Ectodermal cell (in vitro differentiated cells): Measurements from ENCODE around the gene KIAA1671.

ENCODE experiments used
- H3K27ac ChIP-seq: 2 replicates; pipeline ENCODE4 v1.7.0; 2013; ENCODE audit warnings: mild to moderate bottlenecking, low read depth, low read length; ENCODE audit not compliant: insufficient read depth, poor library complexity, severe bottlenecking
- H3K27me3 ChIP-seq: 2 replicates; pipeline ENCODE4 v1.7.0; 2013; ENCODE audit warnings: mild to moderate bottlenecking, low read length; ENCODE audit not compliant: insufficient read depth, control insufficient read depth, poor library complexity, severe bottlenecking
- H3K36me3 ChIP-seq: one replicate; pipeline ENCODE4 v1.7.0; 2013; ENCODE audit warnings: low read length; ENCODE audit not compliant: control insufficient read depth, insufficient read depth
- H3K4me1 ChIP-seq: one replicate; pipeline ENCODE4 v1.7.0; 2013; ENCODE audit warnings: low read length; ENCODE audit not compliant: control insufficient read depth, insufficient read depth
- H3K4me3 ChIP-seq: 2 replicates; pipeline ENCODE4 v1.7.0; 2013; ENCODE audit warnings: low read depth, low read length, control low read depth; ENCODE audit not compliant: insufficient read depth
- H3K9me3 ChIP-seq: 2 replicates; pipeline ENCODE4 v1.7.0; 2013; ENCODE audit warnings: mild to moderate bottlenecking, low read length, moderate library complexity; ENCODE audit not compliant: control insufficient read depth
- WGBS, 2 experiments: methylation state at CpG; one replicate each; pipeline ENCODE4 v1.1.7; 2013; ENCODE audit warnings: missing lambda C conversion rate in 2 of 2; 5-methylcytosine and 5-hydroxymethylcytosine counted together

KIAA1671 gene

GRCh38 chr22:25050566-25050965 is 98.0 kb downstream of the KIAA1671 start:
- peaks cover 21% of the 10 kb centered on the region for H3K36me3 ChIP-seq
- H3K4me3 ChIP-seq: no peak overlapping the region
- H3K27ac ChIP-seq: no peak overlapping the region
- peaks cover 5% of the 10 kb centered on the region for H3K9me3 ChIP-seq
- H3K4me1 ChIP-seq: no peaks in the 10 kb centered on the region
- 96 to 97% methylated on average over 5 of the region's 5 CpGs for WGBS, 2 experiments
- no peaks in the 10 kb centered on the region for H3K27me3 ChIP-seq

GRCh38 chr22:25051073-25051472 is 98.6 kb downstream of the KIAA1671 start:
- H3K4me1 ChIP-seq: no peaks in the 10 kb centered on the region
- 93 to 100% methylated on average over 2 of the region's 2 CpGs for WGBS, 2 experiments
- H3K27me3 ChIP-seq: no peaks in the 10 kb centered on the region
- no peak overlapping the region for H3K4me3 ChIP-seq
- H3K27ac ChIP-seq: no peak overlapping the region
- peaks cover 5% of the 10 kb centered on the region for H3K9me3 ChIP-seq
- peaks cover 21% of the 10 kb centered on the region for H3K36me3 ChIP-seq

- no peaks in the 10 kb centered on the region for H3K27me3 ChIP-seq
- no peak overlapping the region for H3K4me3 ChIP-seq
- 91% methylated on average over 9 of the region's 9 CpGs for WGBS, 2 experiments
- no peak overlapping the region for H3K27ac ChIP-seq
- H3K4me1 ChIP-seq: no peaks in the 10 kb centered on the region
- H3K9me3 ChIP-seq: peaks cover 5% of the 10 kb centered on the region
- peaks cover 21% of the 10 kb centered on the region for H3K36me3 ChIP-seq
These were observed 99.6 kb downstream of the KIAA1671 start for GRCh38 chr22:25051983-25052710.

- peaks cover 21% of the 10 kb centered on the region for H3K36me3 ChIP-seq
- WGBS, 2 experiments: 94 to 96% methylated on average over 7 of the region's 7 CpGs
- H3K27ac ChIP-seq: no peak overlapping the region
- H3K27me3 ChIP-seq: no peaks in the 10 kb centered on the region
- H3K4me3 ChIP-seq: no peak overlapping the region
- H3K4me1 ChIP-seq: no peaks in the 10 kb centered on the region
- H3K9me3 ChIP-seq: peaks cover 5% of the 10 kb centered on the region
These were observed 100.8 kb downstream of the KIAA1671 start for GRCh38 chr22:25053153-25053805.

GRCh38 chr22:25054943-25055511 is 102.5 kb downstream of the KIAA1671 start:
- Histone ChIP-seq H3K27ac (no peak overlapping the region), H3K4me3 (no peak overlapping the region), H3K36me3 (peaks cover 12% of the 10 kb centered on the region), H3K4me1 (no peaks in the 10 kb centered on the region), H3K9me3 (peaks cover 5% of the 10 kb centered on the region), H3K27me3 (no peaks in the 10 kb centered on the region)
- WGBS, 2 experiments: 93% methylated on average over 9 of the region's 9 CpGs

- no peak overlapping the region for H3K27ac ChIP-seq
- WGBS, 2 experiments: 38 to 41% methylated on average over 23 of the region's 23 CpGs
- no peak overlapping the region for H3K4me3 ChIP-seq
These were observed 104.7 kb downstream of the KIAA1671 start for GRCh38 chr22:25057013-25057881.

GRCh38 chr22:25059438-25059837 is 106.9 kb downstream of the KIAA1671 start:
- H3K4me3 ChIP-seq: no peak overlapping the region
- peaks cover 10% of the 10 kb centered on the region for H3K4me1 ChIP-seq
- no peaks in the 10 kb centered on the region for H3K27me3 ChIP-seq
- H3K36me3 ChIP-seq: no peaks in the 10 kb centered on the region
- 91 to 96% methylated on average over 5 of the region's 5 CpGs for WGBS, 2 experiments
- H3K9me3 ChIP-seq: no peaks in the 10 kb centered on the region
- no peak overlapping the region for H3K27ac ChIP-seq

More at GRCh38 chr22:25057013-25057881, 104.7 kb downstream of the KIAA1671 start:
- peaks cover 9% of the 10 kb centered on the region for H3K4me1 ChIP-seq
- no peaks in the 10 kb centered on the region for H3K9me3 ChIP-seq
- no peaks in the 10 kb centered on the region for H3K36me3 ChIP-seq
- H3K27me3 ChIP-seq: no peaks in the 10 kb centered on the region

GRCh38 chr22:25060522-25061071 is 108.1 kb downstream of the KIAA1671 start:
- peaks cover 10% of the 10 kb centered on the region for H3K4me1 ChIP-seq
- 91% methylated on average over 10 of the region's 10 CpGs for WGBS, 2 experiments
- H3K27ac ChIP-seq: no peak overlapping the region
- H3K27me3 ChIP-seq: no peaks in the 10 kb centered on the region
- H3K9me3 ChIP-seq: no peaks in the 10 kb centered on the region
- no peak overlapping the region for H3K4me3 ChIP-seq
- H3K36me3 ChIP-seq: no peaks in the 10 kb centered on the region

GRCh38 chr22:25061134-25061533 is 108.6 kb downstream of the KIAA1671 start:
- H3K4me1 ChIP-seq: peaks cover 10% of the 10 kb centered on the region
- H3K27ac ChIP-seq: no peak overlapping the region
- no peaks in the 10 kb centered on the region for H3K36me3 ChIP-seq
- H3K4me3 ChIP-seq: no peak overlapping the region
- WGBS, 2 experiments: 92% methylated on average over 5 of the region's 5 CpGs
- H3K27me3 ChIP-seq: no peaks in the 10 kb centered on the region
- H3K9me3 ChIP-seq: no peaks in the 10 kb centered on the region
